ENCODE data around the gene CAMSAP1. TPM values are rescaled to one million over a fixed set of nuclear protein-coding genes. Genes with fewer than 3 reads are reported as not detected.

The CAMSAP1 gene
- total RNA-seq, 4 donors from 2014 or later, result 11.8 to 23.4 (median 19.9) TPM

- Histone ChIP-seq H3K36me3 (peaks cover 16 to 28% of the 10 kb centered on the region in 2 donors), H3K27ac (no peak overlapping the region), H3K27me3 (no peaks in the 10 kb centered on the region), H3K9me3 (no peaks in the 10 kb centered on the region), H3K4me3 (replicated peaks in 1 of 3) (no peak overlapping the region), H3K4me1 (peaks cover 0 to 8% of the 10 kb centered on the region in 2 donors)
- DNase-seq, result no peak
- WGBS, 2 donors, result 92 to 94% methylated on average over 25 to 27 of the region's 33 CpGs
- intact Hi-C loops (cut with DNase I), result no loop called here
- TF ChIP-seq POLR2A (IDR thresholded peaks at IDR 0.05), result no peak
- TF ChIP-seq, protein P1, sequence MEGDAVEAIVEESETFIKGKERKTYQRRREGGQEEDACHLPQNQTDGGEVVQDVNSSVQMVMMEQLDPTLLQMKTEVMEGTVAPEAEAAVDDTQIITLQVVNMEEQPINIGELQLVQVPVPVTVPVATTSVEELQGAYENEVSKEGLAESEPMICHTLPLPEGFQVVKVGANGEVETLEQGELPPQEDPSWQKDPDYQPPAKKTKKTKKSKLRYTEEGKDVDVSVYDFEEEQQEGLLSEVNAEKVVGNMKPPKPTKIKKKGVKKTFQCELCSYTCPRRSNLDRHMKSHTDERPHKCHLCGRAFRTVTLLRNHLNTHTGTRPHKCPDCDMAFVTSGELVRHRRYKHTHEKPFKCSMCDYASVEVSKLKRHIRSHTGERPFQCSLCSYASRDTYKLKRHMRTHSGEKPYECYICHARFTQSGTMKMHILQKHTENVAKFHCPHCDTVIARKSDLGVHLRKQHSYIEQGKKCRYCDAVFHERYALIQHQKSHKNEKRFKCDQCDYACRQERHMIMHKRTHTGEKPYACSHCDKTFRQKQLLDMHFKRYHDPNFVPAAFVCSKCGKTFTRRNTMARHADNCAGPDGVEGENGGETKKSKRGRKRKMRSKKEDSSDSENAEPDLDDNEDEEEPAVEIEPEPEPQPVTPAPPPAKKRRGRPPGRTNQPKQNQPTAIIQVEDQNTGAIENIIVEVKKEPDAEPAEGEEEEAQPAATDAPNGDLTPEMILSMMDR (IDR thresholded peaks at IDR 0.05), result no peak
Measured at GRCh38 chr9:135930446-135931345, 23.4 kb upstream of the CAMSAP1 start.

DNA sequence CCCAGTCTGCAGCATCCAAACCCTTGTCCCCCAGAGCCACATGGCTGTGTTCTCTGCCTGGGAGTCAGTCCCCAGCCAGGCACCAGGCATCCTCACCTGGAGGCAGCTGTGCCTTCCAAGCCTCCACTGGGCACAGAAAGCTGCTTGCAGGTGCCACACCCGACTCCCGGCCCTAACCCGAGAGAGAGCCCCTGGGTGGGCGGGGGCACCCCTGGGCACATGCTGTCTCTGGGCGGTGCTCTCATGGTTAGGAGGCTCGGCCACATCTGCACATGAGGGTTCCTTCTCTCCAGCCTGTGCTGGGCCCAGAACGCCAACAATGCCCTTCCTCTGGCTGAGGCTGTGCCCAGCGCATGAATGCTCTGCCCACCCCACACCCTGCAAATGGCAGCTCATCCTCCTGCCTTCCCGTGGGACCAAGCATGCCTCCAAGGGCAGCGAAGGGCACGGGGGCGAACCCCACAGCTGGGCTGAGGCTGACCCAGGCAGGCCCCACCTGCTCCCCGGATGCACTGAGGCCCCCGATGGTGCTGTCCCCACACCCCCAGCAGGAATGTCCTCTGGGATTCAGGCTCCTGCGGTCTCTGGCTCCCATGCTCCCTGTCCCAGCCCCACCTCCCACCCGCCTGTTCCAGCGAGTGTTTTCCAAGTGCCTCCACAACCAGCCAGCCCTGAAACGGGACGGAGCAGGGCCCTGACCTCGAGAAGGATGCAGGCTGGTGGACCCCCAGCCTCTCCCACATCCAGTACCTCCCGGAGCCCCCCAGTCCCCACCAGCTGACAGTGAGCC is 22.5 kb upstream of the CAMSAP1 start:
- 93 to 94% methylated on average over 13 to 20 of the region's 21 CpGs for WGBS, 2 donors

DNA sequence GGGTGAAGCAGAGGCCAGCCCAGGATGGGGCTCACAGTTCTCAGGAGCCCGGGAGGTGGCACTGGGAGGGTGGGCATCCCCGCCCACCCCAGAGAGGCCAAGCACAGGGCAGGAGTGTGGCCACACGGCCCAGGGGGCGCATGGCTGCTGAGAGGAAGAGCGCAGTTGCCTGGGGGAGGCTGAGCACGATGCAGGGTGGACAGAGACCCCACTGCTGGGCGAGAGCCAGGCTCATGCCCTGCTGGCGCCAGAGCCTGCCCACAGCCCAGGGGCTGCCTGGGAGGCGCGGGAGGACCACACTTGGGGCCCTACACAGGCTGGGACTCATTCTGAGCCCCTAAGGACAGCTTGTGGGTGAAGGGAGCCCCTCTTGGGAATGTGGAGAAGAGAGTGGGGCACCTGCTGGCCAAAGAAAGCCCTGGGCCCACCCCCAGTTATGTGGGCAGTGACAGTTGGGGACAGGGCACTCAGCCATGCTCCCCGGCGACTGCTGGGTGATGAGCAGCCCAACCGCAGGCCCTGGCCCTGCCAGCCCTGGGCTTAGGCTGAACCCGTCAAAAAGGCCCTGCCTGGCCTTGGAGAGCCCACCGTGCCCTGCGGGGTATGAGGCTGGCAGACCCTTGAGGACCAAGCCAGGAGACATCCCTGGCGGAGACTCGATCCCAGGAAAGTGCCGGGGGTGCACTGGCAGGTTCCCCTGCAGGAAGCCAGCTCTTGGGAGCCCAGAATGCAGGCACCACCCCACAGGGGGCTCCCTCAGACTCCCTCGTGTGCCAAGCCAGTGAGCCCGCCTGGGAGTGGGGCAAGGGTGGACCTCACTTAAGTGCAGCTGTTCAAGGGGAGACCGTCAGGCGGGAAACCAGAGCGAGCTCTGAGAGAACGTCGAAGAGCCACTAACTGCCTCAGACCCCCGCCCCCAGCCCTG is 21.6 kb upstream of the CAMSAP1 start:
- intact Hi-C loops (cut with DNase I), result no loop called here
- WGBS, 2 donors, result 94 to 97% methylated on average over 7 to 11 of the region's 27 CpGs
- peaks cover 0 to 5% of the 10 kb centered on the region in 2 donors for H3K4me1 ChIP-seq
- H3K27ac ChIP-seq, result no peak overlapping the region
- no peaks in the 10 kb centered on the region for H3K9me3 ChIP-seq
- H3K36me3 ChIP-seq, result peaks cover 16 to 23% of the 10 kb centered on the region in 2 donors
- H3K27me3 ChIP-seq, result no peaks in the 10 kb centered on the region
- TF ChIP-seq, protein P1 (IDR thresholded peaks at IDR 0.05), result no peak
- no peak for TF ChIP-seq POLR2A (IDR thresholded peaks at IDR 0.05)
- H3K4me3 ChIP-seq (replicated peaks in 1 of 3), result no peak overlapping the region
- DNase-seq, result no peak

More for the DNA sequence above, 22.5 kb upstream of the CAMSAP1 start:
- Histone ChIP-seq H3K4me1 (peaks cover 0 to 8% of the 10 kb centered on the region in 2 donors), H3K36me3 (peaks cover 16 to 23% of the 10 kb centered on the region in 2 donors), H3K9me3 (no peaks in the 10 kb centered on the region), H3K27ac (no peak overlapping the region), H3K4me3 (replicated peaks in 1 of 3) (no peak overlapping the region), H3K27me3 (no peaks in the 10 kb centered on the region)
- TF ChIP-seq, protein P1 (IDR thresholded peaks at IDR 0.05), result no peak
- no peak for TF ChIP-seq POLR2A (IDR thresholded peaks at IDR 0.05)
- intact Hi-C loops (cut with DNase I), result no loop called here
- no peak for DNase-seq

GRCh38 chr9:135928074-135928730 is 20.9 kb upstream of the CAMSAP1 start:
- TF ChIP-seq, protein P1 (IDR thresholded peaks at IDR 0.05), result no peak
- no peak for TF ChIP-seq POLR2A (IDR thresholded peaks at IDR 0.05)
- H3K4me1 ChIP-seq, result no peaks in the 10 kb centered on the region
- no peak overlapping the region for H3K4me3 ChIP-seq (replicated peaks in 1 of 3)
- intact Hi-C loops (cut with DNase I), result no loop called here
- no peak overlapping the region for H3K27ac ChIP-seq
- no peaks in the 10 kb centered on the region for H3K27me3 ChIP-seq
- no peaks in the 10 kb centered on the region for H3K9me3 ChIP-seq
- no peak for DNase-seq
- WGBS, 2 donors, result 89 to 94% methylated on average over 2 to 13 of the region's 23 CpGs
- peaks cover 16 to 19% of the 10 kb centered on the region in 2 donors for H3K36me3 ChIP-seq
